HepG2 (cell line): Measurements from ENCODE around the gene ABCC3. TPM values are rescaled to one million over a fixed set of nuclear protein-coding genes. Genes with fewer than 3 reads are reported as not detected.

Experiments used
- CEBPB ChIP-seq: IDR thresholded peaks from 2 replicates; pipeline ENCODE4 v1.6.1; 2011; ENCODE audit warnings: low read depth, low read length, improper control_type of control experiment, borderline replicate concordance
- GPN1 ChIP-seq: sonication (generic); formaldehyde crosslinking; IDR thresholded peaks from 2 replicates; pipeline ENCODE4 v1.5.1; 2020; ENCODE audit warnings: missing genetic modification reagents, borderline replicate concordance
- ISX ChIP-seq: sonication (generic); formaldehyde crosslinking; conservative IDR thresholded peaks from 2 replicates; pipeline ENCODE4 v1.5.0; 2020; ENCODE audit warnings: missing genetic modification reagents
- MXD4 ChIP-seq: IDR thresholded peaks from 2 replicates; pipeline ENCODE4 v1.6.1; 2016; ENCODE audit warnings: mild to moderate bottlenecking, missing biosample characterization, missing genetic modification reagents
- NR1H2 ChIP-seq: sonication (generic); formaldehyde crosslinking; IDR thresholded peaks from 2 replicates; pipeline ENCODE4 v1.8.1; 2022; ENCODE audit warnings: low read depth, missing genetic modification reagents, borderline replicate concordance
- POGZ ChIP-seq: sonication (generic); formaldehyde crosslinking; IDR thresholded peaks from 2 replicates; pipeline ENCODE4 v1.4.0; 2020; ENCODE audit warnings: mild to moderate bottlenecking, missing genetic modification reagents
- RXRA ChIP-seq: sonication (generic); formaldehyde crosslinking; IDR thresholded peaks from 2 replicates; pipeline ENCODE4 v1.5.1; 2020; ENCODE audit warnings: missing genetic modification reagents
- TBL1XR1 ChIP-seq: fragments of 150-350 bp; IDR thresholded peaks from 2 replicates; pipeline ENCODE4 v1.6.1; 2014; ENCODE audit warnings: borderline replicate concordance, low read length; ENCODE audit not compliant: partially characterized antibody
- TP53 ChIP-seq: sonication (generic); formaldehyde crosslinking; conservative IDR thresholded peaks from 2 replicates; pipeline ENCODE4 v1.4.0; 2020; ENCODE audit warnings: missing genetic modification reagents
- ZNF253 ChIP-seq: sonication (generic); formaldehyde crosslinking; IDR thresholded peaks from 2 replicates; pipeline ENCODE4 v1.8.0; 2022; ENCODE audit warnings: mild to moderate bottlenecking, missing genetic modification reagents, borderline replicate concordance
- ZNF3 ChIP-seq: IDR thresholded peaks from 2 replicates; pipeline ENCODE4 v1.7.0; 2017; ENCODE audit warnings: inconsistent platforms
- ZNF354B ChIP-seq: sonication (generic); formaldehyde crosslinking; IDR thresholded peaks from 2 replicates; pipeline ENCODE4 v1.8.0; 2022; ENCODE audit warnings: mild to moderate bottlenecking, missing genetic modification reagents
- ZNF431 ChIP-seq: sonication (generic); formaldehyde crosslinking; IDR thresholded peaks from 2 replicates; pipeline ENCODE4 v1.9.0; 2022; ENCODE audit warnings: missing genetic modification reagents, low read depth, mild to moderate bottlenecking, borderline replicate concordance
- ZNF644 ChIP-seq: IDR thresholded peaks from 2 replicates; pipeline ENCODE4 v1.6.1; 2016; ENCODE audit warnings: low read depth
- ZNF773 ChIP-seq: sonication (generic); formaldehyde crosslinking; IDR thresholded peaks from 2 replicates; pipeline ENCODE4 v1.4.0; 2020; ENCODE audit warnings: missing genetic modification reagents, borderline replicate concordance
- polyA plus RNA-seq, 8 experiments: library from polyadenylated mRNA; depleted of rRNA in 3 of 8; stranded (reverse) in 7 of 8; unstranded in 1 of 8; fragments of >200 nt; fragmentation: Illumina TruSeq in 4 of 8; extraction: Trizol in 4 of 8; gene quantifications; 2 replicates each; pipeline versions ENCODE4 v1.2.1 to v1.2.3, GENCODE V29; 2011 to 2016; ENCODE audit warnings: low read depth in 4 of 8, missing spikeins in 1 of 8, mixed read lengths in 1 of 8; ENCODE audit not compliant: insufficient read depth in 1 of 8
- total RNA-seq, 5 experiments: library from RNA; depleted of rRNA; stranded (reverse); fragments of >200 nt; fragmentation: Illumina TruSeq; extraction: Trizol; gene quantifications; 2 replicates each; pipeline ENCODE4 v1.2.3, GENCODE V29; 2016; ENCODE audit warnings: low read depth in 1 of 5
- TF ChIP-seq, protein P1 (sequence below): IDR thresholded peaks from 2 replicates; pipeline ENCODE4 v1.6.1; 2012; ENCODE audit warnings: inconsistent platforms
- TF ChIP-seq, protein P2 (sequence below): sonication (generic); formaldehyde crosslinking; IDR thresholded peaks from 2 replicates; pipeline ENCODE4 v1.8.1; 2022; ENCODE audit warnings: mild to moderate bottlenecking, missing genetic modification reagents
- TF ChIP-seq, protein P3 (sequence below): sonication (generic); formaldehyde crosslinking; IDR thresholded peaks from 2 replicates; pipeline ENCODE4 v1.5.0; 2020; ENCODE audit warnings: missing genetic modification reagents
- TF ChIP-seq, protein P4 (sequence below): sonication (generic); formaldehyde crosslinking; IDR thresholded peaks from 2 replicates; pipeline ENCODE4 v1.5.0; 2020; ENCODE audit warnings: missing genetic modification reagents
- TF ChIP-seq, protein P5 (sequence below): sonication (generic); formaldehyde crosslinking; IDR thresholded peaks from 2 replicates; pipeline ENCODE4 v1.4.0; 2020; ENCODE audit warnings: missing genetic modification reagents
- TF ChIP-seq, protein P6 (sequence below): sonication (generic); formaldehyde crosslinking; IDR thresholded peaks from 2 replicates; pipeline ENCODE4 v1.4.0; 2020; ENCODE audit warnings: missing genetic modification reagents
- TF ChIP-seq, protein P7 (sequence below): sonication (generic); formaldehyde crosslinking; IDR thresholded peaks from 2 replicates; pipeline ENCODE4 v1.5.0; 2020; ENCODE audit warnings: mild to moderate bottlenecking, missing genetic modification reagents
- TF ChIP-seq, protein P8 (sequence below): sonication (generic); formaldehyde crosslinking; IDR thresholded peaks from 2 replicates; pipeline ENCODE4 v1.5.1; 2020; ENCODE audit warnings: missing genetic modification reagents, mild to moderate bottlenecking, borderline replicate concordance

The ABCC3 gene
- total and polyA plus RNA-seq, 2 of the 13 experiments (the other 11 are each of a cell fraction or from before 2014, with no cell fraction given), result 25.2 to 50.7 TPM

DNA sequence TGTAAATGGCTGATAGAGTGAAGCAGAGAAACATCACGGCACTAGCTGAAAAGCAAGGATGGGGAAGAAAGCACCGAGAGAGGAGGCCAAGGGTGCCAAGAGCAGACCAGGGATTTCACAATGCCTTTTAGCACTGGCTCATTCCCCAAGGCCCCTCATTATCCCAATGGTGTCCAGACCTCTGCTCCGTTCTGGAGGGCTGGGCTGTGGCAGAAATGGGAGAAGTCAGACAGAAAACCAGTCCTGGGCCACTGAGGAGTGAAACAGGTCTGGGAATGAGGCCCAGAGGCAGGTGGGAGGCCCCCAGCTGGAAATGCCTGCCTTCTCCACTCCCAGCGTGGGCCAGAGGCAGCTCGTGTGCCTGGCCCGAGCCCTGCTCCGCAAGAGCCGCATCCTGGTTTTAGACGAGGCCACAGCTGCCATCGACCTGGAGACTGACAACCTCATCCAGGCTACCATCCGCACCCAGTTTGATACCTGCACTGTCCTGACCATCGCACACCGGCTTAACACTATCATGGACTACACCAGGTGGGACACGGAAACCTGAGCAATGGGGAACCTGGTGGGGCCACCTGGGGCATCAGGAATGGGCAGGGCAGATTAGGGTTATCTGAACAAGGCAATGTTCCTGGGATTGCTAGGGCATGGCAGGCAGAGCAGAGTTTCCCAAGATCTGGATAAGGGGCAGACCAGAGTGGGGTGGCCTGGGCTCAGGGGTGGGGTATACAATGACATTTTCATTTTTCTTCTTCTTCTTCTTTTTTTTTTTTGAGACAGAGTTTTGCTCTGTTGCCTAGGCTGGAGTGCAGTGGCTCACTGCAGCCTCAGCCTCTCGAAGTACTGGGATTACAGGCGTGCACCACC is 52.8 kb downstream of the ABCC3 start (continued):
- TF ChIP-seq, protein P1, sequence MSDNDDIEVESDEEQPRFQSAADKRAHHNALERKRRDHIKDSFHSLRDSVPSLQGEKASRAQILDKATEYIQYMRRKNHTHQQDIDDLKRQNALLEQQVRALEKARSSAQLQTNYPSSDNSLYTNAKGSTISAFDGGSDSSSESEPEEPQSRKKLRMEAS, result peak; percentile 83
- TF ChIP-seq, protein P2, sequence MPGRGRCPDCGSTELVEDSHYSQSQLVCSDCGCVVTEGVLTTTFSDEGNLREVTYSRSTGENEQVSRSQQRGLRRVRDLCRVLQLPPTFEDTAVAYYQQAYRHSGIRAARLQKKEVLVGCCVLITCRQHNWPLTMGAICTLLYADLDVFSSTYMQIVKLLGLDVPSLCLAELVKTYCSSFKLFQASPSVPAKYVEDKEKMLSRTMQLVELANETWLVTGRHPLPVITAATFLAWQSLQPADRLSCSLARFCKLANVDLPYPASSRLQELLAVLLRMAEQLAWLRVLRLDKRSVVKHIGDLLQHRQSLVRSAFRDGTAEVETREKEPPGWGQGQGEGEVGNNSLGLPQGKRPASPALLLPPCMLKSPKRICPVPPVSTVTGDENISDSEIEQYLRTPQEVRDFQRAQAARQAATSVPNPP (CRISPR knock-in tag), result no peak; the same call in 1 of the 2 replicates
- TF ChIP-seq NR1H2 (CRISPR knock-in tag), result no peak
- TF ChIP-seq ZNF431 (CRISPR knock-in tag), result no peak; the same call in 1 of the 2 replicates
- peak; percentile 17; the same call in 1 of the 2 replicates for TF ChIP-seq TP53 (CRISPR knock-in tag)
- peak; percentile 92; the same call in 1 of the 2 replicates for TF ChIP-seq ZNF354B (CRISPR knock-in tag)
- no peak; the same call in 1 of the 2 replicates for TF ChIP-seq MXD4
- TF ChIP-seq RXRA (CRISPR knock-in tag), result 0 out of 2 replicates have a peak, but pooled peaks have one; percentile 49
- no peak for TF ChIP-seq ISX (CRISPR knock-in tag)
- TF ChIP-seq, protein P3, sequence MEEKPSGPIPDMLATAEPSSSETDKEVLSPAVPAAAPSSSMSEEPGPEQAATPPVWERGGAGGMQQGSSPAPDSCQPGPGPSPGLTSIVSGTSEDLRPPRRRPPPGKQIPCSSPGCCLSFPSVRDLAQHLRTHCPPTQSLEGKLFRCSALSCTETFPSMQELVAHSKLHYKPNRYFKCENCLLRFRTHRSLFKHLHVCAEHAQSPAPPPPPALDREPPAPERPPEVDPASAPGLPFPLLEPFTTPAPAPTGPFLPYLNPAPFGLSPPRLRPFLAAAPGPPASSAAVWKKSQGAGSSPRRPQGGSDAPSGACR (CRISPR knock-in tag), result 0 out of 2 replicates have a peak, but pooled peaks have one; percentile 11
- no peak for TF ChIP-seq ZNF253 (CRISPR knock-in tag)
- TF ChIP-seq, protein P4, sequence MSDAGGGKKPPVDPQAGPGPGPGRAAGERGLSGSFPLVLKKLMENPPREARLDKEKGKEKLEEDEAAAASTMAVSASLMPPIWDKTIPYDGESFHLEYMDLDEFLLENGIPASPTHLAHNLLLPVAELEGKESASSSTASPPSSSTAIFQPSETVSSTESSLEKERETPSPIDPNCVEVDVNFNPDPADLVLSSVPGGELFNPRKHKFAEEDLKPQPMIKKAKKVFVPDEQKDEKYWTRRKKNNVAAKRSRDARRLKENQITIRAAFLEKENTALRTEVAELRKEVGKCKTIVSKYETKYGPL (CRISPR knock-in tag), result no peak
- TF ChIP-seq, protein P5, sequence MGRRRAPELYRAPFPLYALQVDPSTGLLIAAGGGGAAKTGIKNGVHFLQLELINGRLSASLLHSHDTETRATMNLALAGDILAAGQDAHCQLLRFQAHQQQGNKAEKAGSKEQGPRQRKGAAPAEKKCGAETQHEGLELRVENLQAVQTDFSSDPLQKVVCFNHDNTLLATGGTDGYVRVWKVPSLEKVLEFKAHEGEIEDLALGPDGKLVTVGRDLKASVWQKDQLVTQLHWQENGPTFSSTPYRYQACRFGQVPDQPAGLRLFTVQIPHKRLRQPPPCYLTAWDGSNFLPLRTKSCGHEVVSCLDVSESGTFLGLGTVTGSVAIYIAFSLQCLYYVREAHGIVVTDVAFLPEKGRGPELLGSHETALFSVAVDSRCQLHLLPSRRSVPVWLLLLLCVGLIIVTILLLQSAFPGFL (CRISPR knock-in tag), result no peak
- no peak for TF ChIP-seq ZNF773 (CRISPR knock-in tag)
- no peak; the same call in none of the 2 replicates for TF ChIP-seq ZNF644 (CRISPR knock-in tag)
- TF ChIP-seq TBL1XR1, result no peak
- TF ChIP-seq, protein P6, sequence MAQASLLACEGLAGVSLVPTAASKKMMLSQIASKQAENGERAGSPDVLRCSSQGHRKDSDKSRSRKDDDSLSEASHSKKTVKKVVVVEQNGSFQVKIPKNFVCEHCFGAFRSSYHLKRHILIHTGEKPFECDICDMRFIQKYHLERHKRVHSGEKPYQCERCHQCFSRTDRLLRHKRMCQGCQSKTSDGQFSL (CRISPR knock-in tag), result no peak
- TF ChIP-seq, protein P7, sequence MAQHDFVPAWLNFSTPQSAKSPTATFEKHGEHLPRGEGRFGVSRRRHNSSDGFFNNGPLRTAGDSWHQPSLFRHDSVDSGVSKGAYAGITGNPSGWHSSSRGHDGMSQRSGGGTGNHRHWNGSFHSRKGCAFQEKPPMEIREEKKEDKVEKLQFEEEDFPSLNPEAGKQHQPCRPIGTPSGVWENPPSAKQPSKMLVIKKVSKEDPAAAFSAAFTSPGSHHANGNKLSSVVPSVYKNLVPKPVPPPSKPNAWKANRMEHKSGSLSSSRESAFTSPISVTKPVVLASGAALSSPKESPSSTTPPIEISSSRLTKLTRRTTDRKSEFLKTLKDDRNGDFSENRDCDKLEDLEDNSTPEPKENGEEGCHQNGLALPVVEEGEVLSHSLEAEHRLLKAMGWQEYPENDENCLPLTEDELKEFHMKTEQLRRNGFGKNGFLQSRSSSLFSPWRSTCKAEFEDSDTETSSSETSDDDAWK (CRISPR knock-in tag), result no peak
- TF ChIP-seq, protein P8, sequence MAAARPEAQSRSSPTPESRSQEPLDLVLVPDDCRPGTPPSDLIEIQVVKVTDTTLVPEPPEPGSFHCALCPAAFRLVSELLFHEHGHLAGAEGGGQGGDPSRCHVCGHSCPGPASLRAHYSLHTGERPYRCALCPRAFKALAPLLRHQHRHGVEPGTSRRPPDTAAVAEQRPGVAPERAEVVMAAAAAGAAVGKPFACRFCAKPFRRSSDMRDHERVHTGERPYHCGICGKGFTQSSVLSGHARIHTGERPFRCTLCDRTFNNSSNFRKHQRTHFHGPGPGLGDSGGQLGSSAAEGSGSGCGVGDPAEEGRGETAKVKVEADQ (CRISPR knock-in tag), result peak; percentile 51
- peak; percentile 93 for TF ChIP-seq CEBPB
- peak; percentile 64; the same call in 1 of the 2 replicates for TF ChIP-seq POGZ
- TF ChIP-seq ZNF3, result peak; percentile 49; the same call in 1 of the 2 replicates
- TF ChIP-seq GPN1 (CRISPR knock-in tag), result no peak
